Activated CD8-positive, alpha-beta T cell treated with anti-CD3 and anti-CD28 coated beads, Interleukin-2, amount 10 ng/mL, durations not matched to agents 7 days and 5 days (primary cell): Measurements from ENCODE around the gene ARPC4. TPM values are rescaled to one million over a fixed set of nuclear protein-coding genes. Genes with fewer than 3 reads are reported as not detected.

Source experiments
- ATAC-seq: fragments of 150-1000 bp; cut with Tn5 transposase; one replicate; pipeline ENCODE4 v1.10.0; 2021; ENCODE audit warnings: moderate library complexity
- CTCF ChIA-PET: fragments of 350-600 bp; sonication (Branson Sonifier 250); formaldehyde crosslinking; loops from one replicate; lab custom pipeline; 2021; ENCODE audit warnings: antibody characterized with exemption; lab: Charles Lee
- POLR2A ChIA-PET: fragments of 350-600 bp; sonication (Branson Sonifier 250); formaldehyde crosslinking; loops from one replicate; lab custom pipeline; 2021; ENCODE audit warnings: antibody characterized with exemption; lab: Charles Lee
- DNase-seq: peaks from one replicate; pipeline ENCODE4 v3.0.0-alpha.2; 2020
- H3K27ac Mint-ChIP-seq: one replicate; pipeline ENCODE4 v1.8.0; 2021; ENCODE audit warnings: mild to moderate bottlenecking, mixed read lengths
- H3K27me3 Mint-ChIP-seq: one replicate; pipeline ENCODE4 v1.8.0; 2021; ENCODE audit warnings: low read depth, mixed read lengths
- H3K36me3 Mint-ChIP-seq: one replicate; pipeline ENCODE4 v1.8.0; 2021; ENCODE audit warnings: low read depth, mixed read lengths
- H3K4me1 Mint-ChIP-seq: one replicate; pipeline ENCODE4 v1.8.0; 2021; ENCODE audit warnings: low read depth, mixed read lengths
- H3K4me3 Mint-ChIP-seq: one replicate; pipeline ENCODE4 v1.8.0; 2021; ENCODE audit warnings: mild to moderate bottlenecking, mixed read lengths
- H3K9me3 Mint-ChIP-seq: one replicate; pipeline ENCODE4 v1.8.0; 2022; ENCODE audit warnings: mixed read lengths; ENCODE audit not compliant: insufficient read depth
- total RNA-seq, 2 experiments: library from RNA; stranded (reverse); gene quantifications; one replicate each; pipeline ENCODE4 v1.2.3, GENCODE V29; 2021

Gene ARPC4
- total RNA-seq, 2 experiments from 2014 or later, result 317 to 321 TPM

DNA sequence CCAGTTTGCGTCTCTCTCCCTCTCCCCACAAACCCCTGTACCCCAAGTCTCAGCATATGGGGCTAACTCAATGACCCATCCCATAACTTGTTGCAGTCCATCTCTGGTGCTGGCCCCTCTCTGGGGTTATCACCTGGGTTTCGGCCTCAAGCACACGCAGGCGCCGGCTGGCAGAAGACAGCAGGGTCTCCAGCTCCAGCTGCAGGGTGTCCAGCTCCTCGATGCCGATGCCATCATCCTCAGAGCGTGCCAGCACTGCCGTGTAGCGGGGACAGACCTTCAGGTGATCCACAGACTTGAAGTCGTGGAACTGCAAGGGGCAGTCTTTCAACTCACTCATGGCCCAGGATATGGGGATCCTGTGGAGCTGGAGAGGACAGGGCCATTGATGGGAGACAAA, 1.8 kb upstream of the ARPC4 start:
- ChIA-PET POLR2A (interaction anchor here (0.6 to 4.9 kb wide), 5 partner anchors 10 to 142 kb away, joined by 3 to 38 read pairs (median 3); partner anchors contain the start of genes CAMK1 and MTMR14), CTCF (interaction anchor here (1.2 to 1.4 kb wide), 2 partner anchors 9 to 10 kb away, joined by 3 to 5 read pairs; no protein-coding TSS in a partner anchor)
- DNase-seq, result no peak
- Mint-ChIP-seq H3K4me1 (peaks cover 57% of the 10 kb centered on the region), H3K9me3 (no peaks in the 10 kb centered on the region), H3K36me3 (peaks cover 67% of the 10 kb centered on the region), H3K27me3 (no peaks in the 10 kb centered on the region), H3K27ac (peak overlapping the region; percentile 100), H3K4me3 (peak overlapping the region; percentile 96)
- ATAC-seq, result no peak

DNA sequence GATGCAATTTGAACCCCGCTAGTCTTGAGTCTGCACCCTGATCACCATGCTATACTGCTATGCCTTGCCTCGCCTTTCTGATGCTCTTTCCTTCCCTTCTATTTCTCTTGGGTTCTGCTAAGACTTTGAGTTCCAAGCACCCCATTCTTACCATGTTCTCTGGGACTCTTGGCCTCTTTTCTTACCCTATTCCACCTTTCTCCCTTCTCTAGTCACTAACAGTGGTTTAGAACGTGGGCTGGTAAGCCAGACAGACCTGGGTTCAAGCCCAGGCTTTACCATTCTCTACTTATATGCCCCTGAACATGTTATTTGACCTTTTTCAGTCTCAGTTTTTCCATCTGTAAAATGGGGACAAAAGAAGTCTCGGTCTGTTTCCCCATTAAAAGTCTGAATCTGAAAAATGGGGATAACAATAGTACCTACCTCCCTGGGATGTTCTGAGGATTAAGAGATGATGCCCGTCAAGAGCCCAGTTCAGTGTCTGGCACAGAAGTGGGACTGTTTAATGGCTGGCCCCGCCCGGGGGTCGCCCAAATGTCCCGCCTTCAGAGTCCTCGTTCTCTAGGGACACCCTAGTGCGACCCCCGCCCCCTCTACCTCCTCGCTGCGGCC, 985 bp upstream of the ARPC4 start:
- ChIA-PET CTCF (interaction anchor here (0.8 to 1.9 kb wide), 8 partner anchors 10 to 439 kb away, joined by 3 to 14 read pairs (median 4); no protein-coding TSS in a partner anchor), POLR2A (interaction anchor here (0.6 to 4.9 kb wide), 17 partner anchors 11 to 396 kb away, joined by 3 to 38 read pairs (median 9); partner anchors contain the start of genes BRPF1, CAMK1, OGG1 and TTLL3)
- ATAC-seq (no peak), DNase-seq (no peak)
- Mint-ChIP-seq H3K4me1 (peaks cover 51% of the 10 kb centered on the region), H3K27ac (peak overlapping the region; percentile 100), H3K27me3 (no peaks in the 10 kb centered on the region), H3K4me3 (peak overlapping the region; percentile 96), H3K36me3 (peaks cover 64% of the 10 kb centered on the region), H3K9me3 (no peaks in the 10 kb centered on the region)

DNA sequence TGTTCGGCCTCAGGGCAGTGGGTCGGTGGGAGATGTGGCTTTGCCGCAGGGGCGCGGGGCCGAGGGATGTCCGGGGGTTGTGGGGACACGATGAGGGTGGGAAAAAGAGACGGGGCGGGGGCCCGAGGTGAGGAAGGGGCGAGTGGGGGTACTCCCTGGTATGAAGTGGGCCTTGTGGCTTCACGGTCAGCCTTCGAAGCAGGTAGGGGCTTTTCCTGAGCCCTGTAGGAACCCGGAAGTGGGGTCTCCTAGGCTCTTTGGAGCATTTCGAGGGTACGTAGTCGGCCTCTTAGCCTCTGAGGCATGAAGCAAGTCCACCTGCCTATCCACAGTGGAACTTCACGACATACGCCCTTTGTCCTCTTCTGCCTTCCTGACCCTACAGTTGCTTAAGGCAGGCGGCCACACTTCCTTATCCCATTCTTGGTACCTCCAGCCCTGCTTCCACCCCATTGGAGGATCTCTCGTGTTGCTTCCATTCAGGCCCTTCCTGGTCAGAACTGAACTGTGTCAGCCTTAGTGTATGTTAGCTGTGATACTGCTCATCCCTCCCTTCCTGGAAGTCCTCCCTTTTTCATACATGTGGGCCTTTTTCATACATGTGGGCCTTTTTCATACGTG, 389 bp downstream of the ARPC4 start:
- Mint-ChIP-seq H3K4me3 (peak overlapping the region; percentile 96), H3K4me1 (peaks cover 50% of the 10 kb centered on the region), H3K27ac (peak overlapping the region; percentile 100), H3K27me3 (no peaks in the 10 kb centered on the region), H3K9me3 (no peaks in the 10 kb centered on the region), H3K36me3 (peaks cover 67% of the 10 kb centered on the region)
- CTCF ChIA-PET, result interaction anchor here (0.5 to 1.9 kb wide), 11 partner anchors 9 to 440 kb away, joined by 3 to 14 read pairs (median 4); partner anchors contain the start of gene CAMK1
- DNase-seq, result peak; percentile 49
- POLR2A ChIA-PET, result interaction anchor here (0.5 to 4.9 kb wide), 30 partner anchors 8 to 406 kb away, joined by 3 to 38 read pairs (median 4); partner anchors contain the start of genes BRPF1, CAMK1, CRELD1 and FANCD2
- ATAC-seq, result peak; percentile 16

DNA sequence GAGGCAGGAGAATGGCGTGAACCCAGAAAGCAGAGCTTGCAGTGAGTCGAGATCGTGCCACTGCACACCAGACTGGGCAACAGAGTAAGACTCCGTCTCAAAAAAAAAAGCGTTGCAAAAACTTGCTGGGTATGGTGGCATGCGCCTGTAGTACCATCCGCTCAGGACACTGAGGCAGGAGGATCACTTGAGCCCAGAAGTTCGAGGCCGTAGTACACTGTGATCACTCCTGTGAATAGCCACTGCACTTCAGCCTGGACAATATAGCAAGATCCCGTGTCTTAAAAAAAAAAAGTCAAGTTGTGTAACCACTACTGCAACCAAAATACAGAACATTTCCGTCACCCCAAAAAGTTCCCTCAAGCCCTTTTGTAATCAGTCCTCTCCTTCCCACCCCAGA, 1.5 kb downstream of the ARPC4 start:
- peaks cover 47% of the 10 kb centered on the region for H3K4me1 Mint-ChIP-seq
- peaks cover 67% of the 10 kb centered on the region for H3K36me3 Mint-ChIP-seq
- ATAC-seq (no peak), DNase-seq (no peak)
- H3K4me3 Mint-ChIP-seq, result peak overlapping the region; percentile 96
- H3K27ac Mint-ChIP-seq, result peak overlapping the region; percentile 76
- ChIA-PET POLR2A (interaction anchor here (1.1 to 4.9 kb wide), 5 partner anchors 9 to 49 kb away, joined by 3 to 38 read pairs (median 10); no protein-coding TSS in a partner anchor), CTCF (no interaction called here)
- no peaks in the 10 kb centered on the region for H3K27me3 Mint-ChIP-seq
- no peaks in the 10 kb centered on the region for H3K9me3 Mint-ChIP-seq

DNA sequence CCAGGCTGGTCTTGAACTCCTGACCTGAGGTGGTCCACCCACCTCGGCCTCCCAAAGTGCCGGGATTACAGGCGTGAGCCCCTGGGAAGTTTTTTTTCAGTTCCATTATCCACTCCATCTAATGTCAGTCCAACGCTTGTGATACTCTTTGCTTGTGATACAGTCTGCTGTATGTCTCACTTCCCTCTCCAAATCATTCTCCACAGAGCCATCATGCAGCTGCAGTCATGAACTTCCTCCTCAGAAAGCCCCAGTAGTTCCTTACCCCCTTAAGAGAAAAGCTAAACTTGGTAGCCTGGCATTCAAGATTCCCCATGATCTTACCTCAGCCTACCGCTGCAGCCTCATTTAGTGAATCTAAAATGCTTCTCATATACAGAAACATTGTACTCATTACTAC, 2.3 kb downstream of the ARPC4 start:
- Mint-ChIP-seq H3K4me3 (peak overlapping the region; percentile 40), H3K27me3 (no peaks in the 10 kb centered on the region), H3K4me1 (peaks cover 49% of the 10 kb centered on the region), H3K27ac (peak overlapping the region; percentile 47), H3K9me3 (no peaks in the 10 kb centered on the region), H3K36me3 (peaks cover 67% of the 10 kb centered on the region)
- POLR2A ChIA-PET, result interaction anchor here (0.9 to 1.2 kb wide), 3 partner anchors 13 to 54 kb away, joined by 3 to 7 read pairs (median 4); no protein-coding TSS in a partner anchor
- DNase-seq, result no peak
- CTCF ChIA-PET, result interaction anchor here (1.7 kb wide), 1 partner anchor 14 kb away, joined by 6 read pairs; no protein-coding TSS in a partner anchor
- ATAC-seq, result no peak

DNA sequence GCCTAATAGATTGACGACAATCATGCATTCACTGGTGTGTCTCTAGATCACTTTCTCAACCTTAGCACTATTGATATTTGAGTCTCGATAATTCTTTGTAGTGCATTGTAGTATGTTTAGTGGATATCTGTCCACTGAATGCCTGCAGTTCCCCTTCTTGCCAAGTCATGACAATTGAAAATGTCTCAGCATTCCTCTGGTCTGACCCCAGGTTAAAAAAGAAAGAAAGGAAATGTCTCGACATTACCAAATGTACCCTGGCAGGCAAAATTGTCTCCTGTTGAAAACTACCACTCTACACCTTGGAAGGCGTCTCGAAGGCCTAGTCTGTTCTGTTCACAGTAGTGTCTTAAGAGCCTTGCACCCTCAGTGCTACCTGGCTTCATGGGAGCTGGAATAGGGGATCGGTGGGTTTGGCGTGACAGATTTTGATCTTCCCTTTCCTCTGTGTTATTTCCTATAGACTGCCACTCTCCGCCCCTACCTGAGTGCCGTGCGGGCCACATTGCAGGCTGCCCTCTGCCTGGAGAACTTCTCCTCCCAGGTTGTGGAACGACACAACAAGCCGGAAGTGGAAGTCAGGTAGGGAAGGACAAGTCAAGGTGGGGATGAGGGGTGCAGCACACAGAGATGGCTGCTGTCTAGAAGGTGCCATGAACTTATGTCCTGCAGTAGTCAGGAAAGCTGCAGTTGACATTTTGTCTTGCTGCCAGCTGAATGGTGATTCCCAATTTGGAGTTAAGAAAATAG, 4.5 kb downstream of the ARPC4 start:
- POLR2A ChIA-PET, result interaction anchor here (1.0 kb wide), 1 partner anchor 10 kb away, joined by 3 read pairs; no protein-coding TSS in a partner anchor
- peaks cover 71% of the 10 kb centered on the region for H3K36me3 Mint-ChIP-seq
- peaks cover 32% of the 10 kb centered on the region for H3K4me1 Mint-ChIP-seq
- no peak for ATAC-seq
- H3K27me3 Mint-ChIP-seq, result no peaks in the 10 kb centered on the region
- H3K27ac Mint-ChIP-seq, result peak overlapping the region; percentile 43
- H3K4me3 Mint-ChIP-seq, result no peak overlapping the region
- H3K9me3 Mint-ChIP-seq, result no peaks in the 10 kb centered on the region
- no peak for DNase-seq
- CTCF ChIA-PET, result no interaction called here

DNA sequence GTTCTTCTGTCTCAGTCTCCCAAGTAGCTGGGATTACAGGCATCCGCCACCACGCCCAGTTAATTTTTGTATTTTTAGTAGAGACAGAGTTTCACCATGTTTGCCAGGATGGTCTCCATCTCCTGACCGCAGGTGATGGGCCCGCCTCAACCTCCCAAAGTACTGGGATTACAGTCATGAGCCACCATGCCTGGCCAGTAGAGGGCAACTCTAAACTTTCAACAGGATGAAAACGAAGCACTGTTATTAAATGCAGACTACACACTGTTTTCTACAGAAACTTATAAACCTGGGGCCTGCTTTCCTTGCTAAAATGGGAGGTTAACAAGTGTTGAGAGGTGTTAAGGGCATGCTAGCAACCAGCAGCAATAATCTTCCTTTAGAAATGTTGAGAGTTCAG, 7.6 kb downstream of the ARPC4 start:
- Mint-ChIP-seq H3K4me1 (peaks cover 23% of the 10 kb centered on the region), H3K9me3 (no peaks in the 10 kb centered on the region), H3K4me3 (no peak overlapping the region), H3K27ac (no peak overlapping the region), H3K27me3 (no peaks in the 10 kb centered on the region), H3K36me3 (peaks cover 78% of the 10 kb centered on the region)
- DNase-seq (no peak), ATAC-seq (no peak)
- CTCF ChIA-PET, result interaction anchor here (0.7 kb wide), 1 partner anchor 10 kb away, joined by 3 read pairs; no protein-coding TSS in a partner anchor
- POLR2A ChIA-PET, result interaction anchor here (1.0 kb wide), 1 partner anchor 9 kb away, joined by 3 read pairs; no protein-coding TSS in a partner anchor

DNA sequence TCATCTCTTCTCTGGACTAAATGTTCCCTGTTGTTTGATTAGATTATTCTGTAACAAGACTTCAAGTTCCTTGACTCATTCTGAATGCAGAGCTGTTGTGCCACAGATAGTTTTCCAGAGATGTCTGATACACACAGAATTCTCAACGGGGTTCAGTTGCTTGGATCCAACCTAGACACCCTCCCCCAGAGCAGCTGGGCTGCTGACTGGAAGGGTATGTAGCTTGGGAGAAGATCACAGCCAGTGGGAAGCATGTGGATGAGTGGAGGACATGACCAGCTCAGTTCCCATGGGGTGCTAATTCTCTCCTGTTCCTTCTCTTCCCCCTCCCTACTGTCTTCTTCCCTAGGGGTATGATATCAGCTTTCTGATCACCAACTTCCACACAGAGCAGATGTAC, 10.6 kb downstream of the ARPC4 start:
- H3K27me3 Mint-ChIP-seq, result no peaks in the 10 kb centered on the region
- ChIA-PET POLR2A (interaction anchor here (0.6 to 2.7 kb wide), 4 partner anchors 10 to 407 kb away, joined by 3 to 11 read pairs (median 4); partner anchors contain the start of gene ARPC4), CTCF (interaction anchor here (1.0 kb wide), 1 partner anchor 11 kb away, joined by 4 read pairs; the partner anchor contains the start of genes ARPC4 and TADA3)
- peaks cover 36% of the 10 kb centered on the region for H3K4me1 Mint-ChIP-seq
- no peaks in the 10 kb centered on the region for H3K9me3 Mint-ChIP-seq
- ATAC-seq (no peak), DNase-seq (no peak)
- H3K27ac Mint-ChIP-seq, result no peak overlapping the region
- peaks cover 81% of the 10 kb centered on the region for H3K36me3 Mint-ChIP-seq
- no peak overlapping the region for H3K4me3 Mint-ChIP-seq

DNA sequence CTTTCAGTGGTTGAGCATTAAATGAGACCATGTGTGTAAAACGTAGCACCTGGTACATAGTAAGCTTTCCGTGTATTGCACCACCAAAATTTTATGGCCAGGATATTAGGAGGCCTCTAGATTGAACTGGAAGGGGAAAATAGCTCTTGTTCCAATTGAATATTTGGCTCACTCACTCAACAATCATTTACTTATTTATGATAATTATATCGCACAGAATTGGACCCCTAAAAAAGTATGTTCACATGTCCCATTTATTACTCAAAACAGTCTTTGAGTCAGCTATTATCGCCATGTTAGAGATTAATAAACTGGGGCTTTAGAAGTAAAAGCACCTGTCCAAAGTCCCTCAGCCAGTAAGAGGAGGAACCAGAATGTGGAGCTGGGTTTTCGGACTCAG, 12.1 kb downstream of the ARPC4 start:
- ChIA-PET CTCF (interaction anchor here (0.6 to 2.1 kb wide), 6 partner anchors 12 to 127 kb away, joined by 3 to 6 read pairs (median 4); no protein-coding TSS in a partner anchor), POLR2A (interaction anchor here (1.4 to 2.7 kb wide), 3 partner anchors 9 to 12 kb away, joined by 4 to 11 read pairs (median 11); partner anchors contain the start of genes ARPC4 and TADA3)
- DNase-seq (no peak), ATAC-seq (no peak)
- Mint-ChIP-seq H3K4me3 (no peak overlapping the region), H3K36me3 (peaks cover 81% of the 10 kb centered on the region), H3K27ac (no peak overlapping the region), H3K4me1 (peaks cover 46% of the 10 kb centered on the region), H3K27me3 (no peaks in the 10 kb centered on the region), H3K9me3 (no peaks in the 10 kb centered on the region)

DNA sequence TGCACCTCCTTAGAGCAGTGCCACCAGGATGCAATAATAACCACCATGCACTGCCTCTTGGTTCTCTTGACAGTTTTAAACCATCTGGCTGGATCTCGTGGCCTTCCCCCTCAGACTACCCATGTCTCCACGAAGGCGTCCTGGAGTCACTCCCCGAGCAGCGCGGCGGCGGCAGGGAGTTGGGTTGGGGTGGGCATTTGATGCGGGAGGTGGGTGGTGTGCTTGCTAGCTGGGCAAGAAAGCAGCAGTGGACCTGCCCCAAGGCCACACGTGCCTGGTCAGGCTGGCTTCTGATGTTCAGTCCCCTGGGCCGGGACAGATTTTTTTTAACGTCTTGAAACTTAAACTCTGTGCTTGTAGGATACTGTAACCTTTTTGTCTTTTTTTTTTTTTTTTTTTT, 13.3 kb downstream of the ARPC4 start:
- Mint-ChIP-seq H3K36me3 (peaks cover 79% of the 10 kb centered on the region), H3K9me3 (no peaks in the 10 kb centered on the region), H3K4me1 (peaks cover 52% of the 10 kb centered on the region), H3K27ac (no peak overlapping the region), H3K4me3 (no peak overlapping the region), H3K27me3 (no peaks in the 10 kb centered on the region)
- ChIA-PET POLR2A (interaction anchor here (0.8 to 2.5 kb wide), 2 partner anchors 13 to 127 kb away, joined by 3 to 11 read pairs; partner anchors contain the start of genes ARPC4 and TADA3), CTCF (interaction anchor here (1.4 to 2.1 kb wide), 2 partner anchors 73 to 126 kb away, joined by 3 to 6 read pairs; no protein-coding TSS in a partner anchor)
- ATAC-seq (no peak), DNase-seq (no peak)
